ENCODE results near the gene NXNL1. TPM values are rescaled to one million over a fixed set of nuclear protein-coding genes. Genes with fewer than 3 reads are reported as not detected.
"Not testable (repeated sequence)": the region's sequence is repeated elsewhere in the genome, so short reads cannot be mapped to it uniquely, and the experiment has no call there.

The NXNL1 gene, protein sequence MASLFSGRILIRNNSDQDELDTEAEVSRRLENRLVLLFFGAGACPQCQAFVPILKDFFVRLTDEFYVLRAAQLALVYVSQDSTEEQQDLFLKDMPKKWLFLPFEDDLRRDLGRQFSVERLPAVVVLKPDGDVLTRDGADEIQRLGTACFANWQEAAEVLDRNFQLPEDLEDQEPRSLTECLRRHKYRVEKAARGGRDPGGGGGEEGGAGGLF
- total RNA-seq (2021): not detected in 2 replicates
- long read RNA-seq: 0 reads

DNA sequence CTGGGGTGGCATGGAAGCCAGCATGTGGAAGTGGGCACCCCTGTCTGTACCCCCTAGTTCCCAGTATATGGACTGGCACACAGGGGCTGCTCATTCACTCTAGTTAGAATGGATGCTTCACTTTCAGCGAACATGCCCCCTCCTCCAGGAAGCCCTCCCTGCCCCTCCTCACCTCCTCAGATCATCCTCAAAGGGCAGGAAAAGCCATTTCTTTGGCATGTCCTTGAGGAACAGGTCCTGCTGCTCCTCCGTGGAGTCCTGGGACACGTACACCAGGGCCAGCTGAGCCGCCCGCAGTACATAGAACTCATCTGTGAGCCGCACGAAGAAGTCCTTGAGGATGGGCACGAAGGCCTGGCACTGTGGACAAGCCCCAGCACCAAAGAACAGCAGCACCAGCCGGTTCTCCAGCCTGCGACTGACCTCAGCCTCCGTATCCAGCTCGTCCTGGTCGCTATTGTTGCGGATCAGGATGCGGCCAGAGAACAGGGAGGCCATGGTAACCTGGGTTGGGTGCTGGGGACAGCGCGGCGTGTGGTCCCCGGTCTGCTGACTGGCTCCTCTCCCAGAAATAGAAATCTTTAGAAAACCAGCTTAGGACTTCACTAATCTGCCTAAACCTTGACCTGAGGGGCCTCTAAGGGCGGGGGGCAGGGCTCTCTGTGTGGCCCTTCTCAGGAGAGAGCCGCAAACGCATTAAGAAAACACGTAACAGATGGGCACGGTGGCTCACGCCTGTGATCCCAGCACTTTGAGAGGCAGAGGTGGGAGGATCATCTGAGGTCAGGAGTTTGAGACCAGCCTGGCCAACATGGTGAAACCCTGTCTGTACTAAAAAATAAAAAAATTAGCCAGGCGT lies at the start of gene NXNL1:
NXNL1 (minus strand) TSS at position 555 of the 859 bp plus-strand sequence; CDS start at position 498, 57 bp downstream.
- Histone ChIP-seq H4K91ac (ENCODE audit: insufficient read length, low read depth, low read length) (no peak within 1 kb of the TSS), H2AK5ac (ENCODE audit: insufficient read length, low read length) (no peak within 1 kb of the TSS), H3K27me3 (ENCODE audit: insufficient read depth, low read length) (no peaks in the 10 kb centered on the region; the same call in 1 of the 2 replicates), H2BK12ac (ENCODE audit: insufficient read length, low read depth, low read length) (no peak within 1 kb of the TSS), H3K23me2 (ENCODE audit: insufficient read length, low read depth, low read length, poor library complexity, severe bottlenecking) (no peaks in the 10 kb centered on the region), H2AFZ (ENCODE audit: low read length) (no peak within 1 kb of the TSS), H3K4me2 (ENCODE audit: insufficient read depth, insufficient read length, low read length) (no peak within 1 kb of the TSS), H2BK20ac (ENCODE audit: low read depth, low read length, poor library complexity, severe bottlenecking) (no peak within 1 kb of the TSS), H2BK120ac (ENCODE audit: low read depth, low read length, poor library complexity, severe bottlenecking) (no peak within 1 kb of the TSS), H3K27ac (ENCODE audit: insufficient read length, low read depth, low read length) (no peak within 1 kb of the TSS), H4K8ac (replicated peaks; ENCODE audit: insufficient read length, low read depth, low read length) (no peak within 1 kb of the TSS), H2BK5ac (ENCODE audit: insufficient read length, low read length) (no peak within 1 kb of the TSS), H3K79me2 (ENCODE audit: insufficient read depth, low read length) (no peaks in the 10 kb centered on the region), H3K56ac (ENCODE audit: insufficient read length, low read depth, low read length) (no peak within 1 kb of the TSS), H3K9ac (ENCODE audit: extremely low read depth, insufficient read length, low read length) (no peak within 1 kb of the TSS), H3K23ac (ENCODE audit: insufficient read length, low read depth, low read length) (no peak within 1 kb of the TSS), H3K9me3 (ENCODE audit: control insufficient read depth, low read depth, low read length) (no peaks in the 10 kb centered on the region), H3K4ac (ENCODE audit: low read depth, low read length) (no peak within 1 kb of the TSS), H4K5ac (ENCODE audit: insufficient read length, low read depth, low read length) (no peak within 1 kb of the TSS), H4K20me1 (ENCODE audit: control insufficient read depth, insufficient read depth, insufficient read length) (peaks cover 4% of the 10 kb centered on the region), H3K14ac (ENCODE audit: insufficient read depth, low read length) (no peak within 1 kb of the TSS; the same call in 1 of the 2 replicates), H2BK15ac (ENCODE audit: low read depth, low read length) (no peak within 1 kb of the TSS), H3K79me1 (ENCODE audit: insufficient read depth, low read depth, low read length, poor library complexity, severe bottlenecking) (no peaks in the 10 kb centered on the region), H3K4me1 (ENCODE audit: insufficient read depth, low read length) (no peaks in the 10 kb centered on the region), H3T11ph (ENCODE audit: low read length) (no peak within 1 kb of the TSS), H3K18ac (ENCODE audit: insufficient read length, low read depth, low read length) (no peak within 1 kb of the TSS)
- Mint-ChIP-seq H3K4me1 (peaks cover 0 to under 1% of the 10 kb centered on the region in 2 experiments; a peak in 1 of 4 replicates), H3K4me3 (no peak within 1 kb of the TSS; a peak in 1 of 5 replicates), H3K27me3 (ENCODE audit: low read depth) (peaks cover 37% of the 10 kb centered on the region), H3K36me3 (ENCODE audit: insufficient read depth in 1 of 3, low read depth in 3 of 3) (no peaks in the 10 kb centered on the region; a peak in 1 of 7 replicates), H3K9me3 (no peaks in the 10 kb centered on the region), H3K27ac (no peak within 1 kb of the TSS; a peak in 1 of 7 replicates)
- DNase-seq: no peak
- TF ChIP-seq, protein P1, sequence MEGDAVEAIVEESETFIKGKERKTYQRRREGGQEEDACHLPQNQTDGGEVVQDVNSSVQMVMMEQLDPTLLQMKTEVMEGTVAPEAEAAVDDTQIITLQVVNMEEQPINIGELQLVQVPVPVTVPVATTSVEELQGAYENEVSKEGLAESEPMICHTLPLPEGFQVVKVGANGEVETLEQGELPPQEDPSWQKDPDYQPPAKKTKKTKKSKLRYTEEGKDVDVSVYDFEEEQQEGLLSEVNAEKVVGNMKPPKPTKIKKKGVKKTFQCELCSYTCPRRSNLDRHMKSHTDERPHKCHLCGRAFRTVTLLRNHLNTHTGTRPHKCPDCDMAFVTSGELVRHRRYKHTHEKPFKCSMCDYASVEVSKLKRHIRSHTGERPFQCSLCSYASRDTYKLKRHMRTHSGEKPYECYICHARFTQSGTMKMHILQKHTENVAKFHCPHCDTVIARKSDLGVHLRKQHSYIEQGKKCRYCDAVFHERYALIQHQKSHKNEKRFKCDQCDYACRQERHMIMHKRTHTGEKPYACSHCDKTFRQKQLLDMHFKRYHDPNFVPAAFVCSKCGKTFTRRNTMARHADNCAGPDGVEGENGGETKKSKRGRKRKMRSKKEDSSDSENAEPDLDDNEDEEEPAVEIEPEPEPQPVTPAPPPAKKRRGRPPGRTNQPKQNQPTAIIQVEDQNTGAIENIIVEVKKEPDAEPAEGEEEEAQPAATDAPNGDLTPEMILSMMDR (conservative IDR thresholded peaks at IDR 0.05): no peak
- no CpG with 5 or more reads among the region's 26 CpGs for WGBS (ENCODE audit: extremely low coverage, insufficient read length, low lambda C conversion rate)

DNA sequence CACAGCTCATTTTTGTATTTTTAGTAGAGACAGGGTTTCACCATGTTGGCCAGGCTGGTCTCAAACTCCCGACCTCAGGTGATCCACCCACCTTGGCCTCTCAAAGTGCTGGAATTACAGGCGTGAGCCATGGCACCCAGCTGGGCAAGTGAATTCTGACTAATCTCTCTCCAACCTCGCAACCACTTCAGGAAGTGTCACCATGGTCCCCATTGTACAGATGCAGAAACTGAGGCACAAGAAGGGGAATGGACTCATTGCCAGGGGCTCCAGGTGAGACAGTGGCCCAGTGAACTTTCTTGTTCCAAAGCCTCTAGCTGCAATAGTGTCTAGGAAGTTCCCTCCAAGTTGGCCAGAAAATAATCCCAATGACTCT lies 47.8 kb upstream of the NXNL1 start:
- not testable (repeated sequence) for H3K27ac ChIP-seq (ENCODE audit: insufficient read length, low read depth, low read length)

More for the DNA sequence above, 47.8 kb upstream of the NXNL1 start:
- not testable (repeated sequence) for DNase-seq; H2BK120ac ChIP-seq (ENCODE audit: low read depth, low read length, poor library complexity, severe bottlenecking); H3K79me2 ChIP-seq (ENCODE audit: insufficient read depth, low read length); H3K4me1 ChIP-seq (ENCODE audit: insufficient read depth, low read length); H2BK5ac ChIP-seq (ENCODE audit: insufficient read length, low read length); H2BK20ac ChIP-seq (ENCODE audit: low read depth, low read length, poor library complexity, severe bottlenecking); H3K27me3 Mint-ChIP-seq (ENCODE audit: low read depth); H3K27me3 ChIP-seq (ENCODE audit: insufficient read depth, low read length); H3K23ac ChIP-seq (ENCODE audit: insufficient read length, low read depth, low read length); H3K4me3 Mint-ChIP-seq; H3K9me3 Mint-ChIP-seq; H2AFZ ChIP-seq (ENCODE audit: low read length); H3K18ac ChIP-seq (ENCODE audit: insufficient read length, low read depth, low read length); H4K5ac ChIP-seq (ENCODE audit: insufficient read length, low read depth, low read length); H3K23me2 ChIP-seq (ENCODE audit: insufficient read length, low read depth, low read length, poor library complexity, severe bottlenecking); H3K56ac ChIP-seq (ENCODE audit: insufficient read length, low read depth, low read length); H3K79me1 ChIP-seq (ENCODE audit: insufficient read depth, low read depth, low read length, poor library complexity, severe bottlenecking); H3T11ph ChIP-seq (ENCODE audit: low read length); H4K20me1 ChIP-seq (ENCODE audit: control insufficient read depth, insufficient read depth, insufficient read length); H3K9me3 ChIP-seq (ENCODE audit: control insufficient read depth, low read depth, low read length); H3K14ac ChIP-seq (ENCODE audit: insufficient read depth, low read length); H3K9ac ChIP-seq (ENCODE audit: extremely low read depth, insufficient read length, low read length); H2BK12ac ChIP-seq (ENCODE audit: insufficient read length, low read depth, low read length); H2BK15ac ChIP-seq (ENCODE audit: low read depth, low read length); H3K4ac ChIP-seq (ENCODE audit: low read depth, low read length); H4K91ac ChIP-seq (ENCODE audit: insufficient read length, low read depth, low read length); H2AK5ac ChIP-seq (ENCODE audit: insufficient read length, low read length); H4K8ac ChIP-seq (replicated peaks; ENCODE audit: insufficient read length, low read depth, low read length); H3K4me2 ChIP-seq (ENCODE audit: insufficient read depth, insufficient read length, low read length)
- Mint-ChIP-seq H3K4me1 (peaks cover 15 to 19% of the 10 kb centered on the region in 2 experiments), H3K36me3 (ENCODE audit: insufficient read depth in 1 of 3, low read depth in 3 of 3) (peaks cover 4 to 10% (median 5%) of the 10 kb centered on the region in 3 experiments; a peak in 6 of 7 replicates), H3K27ac (peak overlapping the region in 1 of 3 experiments; percentile 49; a peak in 1 of 7 replicates)
- WGBS (ENCODE audit: extremely low coverage, insufficient read length, low lambda C conversion rate): no CpG with 5 or more reads among the region's 3 CpGs
